Measurements from ENCODE around the gene HPSE2.

DNA sequence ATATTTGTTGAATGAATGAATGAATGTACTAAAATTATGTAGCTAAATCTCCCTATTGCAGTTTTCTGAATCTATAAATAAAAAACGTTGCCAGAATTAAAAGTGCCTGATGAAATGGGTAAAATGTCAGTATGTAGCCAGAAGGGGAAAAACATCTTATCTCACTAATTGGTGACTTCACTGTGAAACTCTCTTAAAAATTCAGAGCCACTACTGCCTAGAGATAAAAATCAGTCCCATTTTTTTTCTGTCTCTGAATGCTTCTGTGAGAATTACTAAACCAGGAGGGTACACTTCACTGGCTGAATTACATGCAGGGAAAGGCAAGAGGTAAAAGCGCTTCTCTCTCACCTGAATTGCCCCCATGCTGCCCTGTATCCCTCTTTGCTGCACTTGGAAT, 719.3 kb downstream of the HPSE2 start:
- TF ChIP-seq, protein P1, sequence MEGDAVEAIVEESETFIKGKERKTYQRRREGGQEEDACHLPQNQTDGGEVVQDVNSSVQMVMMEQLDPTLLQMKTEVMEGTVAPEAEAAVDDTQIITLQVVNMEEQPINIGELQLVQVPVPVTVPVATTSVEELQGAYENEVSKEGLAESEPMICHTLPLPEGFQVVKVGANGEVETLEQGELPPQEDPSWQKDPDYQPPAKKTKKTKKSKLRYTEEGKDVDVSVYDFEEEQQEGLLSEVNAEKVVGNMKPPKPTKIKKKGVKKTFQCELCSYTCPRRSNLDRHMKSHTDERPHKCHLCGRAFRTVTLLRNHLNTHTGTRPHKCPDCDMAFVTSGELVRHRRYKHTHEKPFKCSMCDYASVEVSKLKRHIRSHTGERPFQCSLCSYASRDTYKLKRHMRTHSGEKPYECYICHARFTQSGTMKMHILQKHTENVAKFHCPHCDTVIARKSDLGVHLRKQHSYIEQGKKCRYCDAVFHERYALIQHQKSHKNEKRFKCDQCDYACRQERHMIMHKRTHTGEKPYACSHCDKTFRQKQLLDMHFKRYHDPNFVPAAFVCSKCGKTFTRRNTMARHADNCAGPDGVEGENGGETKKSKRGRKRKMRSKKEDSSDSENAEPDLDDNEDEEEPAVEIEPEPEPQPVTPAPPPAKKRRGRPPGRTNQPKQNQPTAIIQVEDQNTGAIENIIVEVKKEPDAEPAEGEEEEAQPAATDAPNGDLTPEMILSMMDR (IDR thresholded peaks at IDR 0.05): no peak
- TF ChIP-seq POLR2A (IDR thresholded peaks at IDR 0.05): no peak
